ENCODE measurements around the gene HMGN4.

The HMGN4 gene

DNA sequence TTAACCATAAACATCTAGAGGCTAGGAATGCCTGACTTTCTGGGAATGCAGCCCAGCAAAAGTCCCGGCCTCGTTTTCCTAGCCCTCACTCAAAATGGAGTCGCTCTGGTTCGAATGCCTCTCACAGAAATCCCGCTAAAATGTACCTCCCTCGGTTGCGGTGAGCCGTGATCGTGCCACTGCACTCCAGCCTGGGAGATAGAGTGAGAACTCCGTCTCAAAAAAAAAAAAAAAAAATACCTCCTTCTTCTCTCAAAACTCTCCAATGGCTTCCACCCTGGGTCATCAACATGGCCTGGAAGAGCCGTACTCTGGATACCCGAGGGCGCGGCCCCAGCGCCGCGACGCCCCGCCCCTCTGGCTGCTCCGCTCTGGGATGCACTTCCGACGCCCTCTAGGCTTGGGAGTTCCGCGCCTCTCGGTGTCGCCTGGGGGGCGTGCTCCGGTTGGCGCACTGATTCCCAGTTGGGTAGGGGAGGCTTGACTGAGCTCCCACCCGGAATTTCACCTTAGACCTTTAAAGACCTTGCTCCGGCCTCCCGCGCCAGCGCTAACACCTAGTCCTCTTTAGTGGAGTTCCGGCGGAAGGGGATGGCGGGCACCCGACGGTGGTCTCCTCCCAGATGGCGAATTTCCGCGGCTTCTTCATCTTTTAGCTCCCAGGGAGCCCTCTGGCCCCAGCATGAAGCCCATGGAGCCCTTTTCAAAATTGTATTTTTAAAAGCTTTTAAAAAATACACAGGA, 12.3 kb downstream of the HMGN4 start:
- peak; percentile 24 to 59 for DNase-seq (ENCODE audit: low read depth in 1 of 2, low spot score in 1 of 2)

DNA sequence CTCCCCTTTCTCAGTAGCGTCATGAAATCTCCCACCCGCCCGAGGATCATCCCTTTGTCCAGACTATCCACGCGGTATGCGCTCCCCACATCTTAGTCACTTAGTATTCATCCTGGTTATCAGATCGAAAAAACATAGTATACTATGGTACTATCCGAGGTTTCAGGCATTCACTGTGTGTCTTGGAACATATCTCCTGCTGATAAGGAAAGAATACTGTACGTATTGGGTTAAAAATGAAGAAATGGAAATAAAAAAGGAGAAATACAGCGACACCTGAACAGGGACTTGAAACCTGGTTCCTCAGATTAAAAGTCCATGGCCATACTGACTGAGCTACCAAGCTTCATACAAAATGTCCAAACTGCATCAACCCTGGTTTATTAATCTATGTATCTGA, 14.0 kb downstream of the HMGN4 start:
- DNase-seq (ENCODE audit: low read depth in 1 of 2, low spot score in 1 of 2): no peak

DNA sequence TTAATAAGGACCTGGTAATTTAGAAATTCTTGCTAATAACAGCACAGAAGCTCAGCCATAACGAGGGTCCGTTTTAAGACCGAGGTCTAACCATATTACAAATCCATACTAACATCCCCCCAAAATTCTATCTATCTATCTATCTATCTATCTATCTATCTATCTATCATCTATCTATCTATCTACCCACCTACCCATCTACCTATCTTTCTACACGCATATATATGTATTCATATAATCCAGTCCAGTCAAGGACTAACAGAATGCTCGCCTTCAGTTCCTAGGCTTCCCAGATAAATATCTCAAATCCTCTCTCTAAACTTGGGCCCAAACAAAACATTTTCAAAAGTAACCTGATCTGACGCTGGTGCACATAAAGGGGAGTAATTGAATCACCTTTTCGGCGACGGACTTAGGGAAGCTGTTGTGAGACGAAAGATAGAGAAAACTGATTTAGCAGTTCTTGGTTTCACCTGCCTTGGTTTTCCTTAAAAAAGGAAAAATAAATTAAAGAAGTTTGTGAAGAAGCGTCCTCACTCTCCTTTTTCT, 14.5 kb downstream of the HMGN4 start:
- no peak for DNase-seq (ENCODE audit: low read depth in 1 of 2, low spot score in 1 of 2)

DNA sequence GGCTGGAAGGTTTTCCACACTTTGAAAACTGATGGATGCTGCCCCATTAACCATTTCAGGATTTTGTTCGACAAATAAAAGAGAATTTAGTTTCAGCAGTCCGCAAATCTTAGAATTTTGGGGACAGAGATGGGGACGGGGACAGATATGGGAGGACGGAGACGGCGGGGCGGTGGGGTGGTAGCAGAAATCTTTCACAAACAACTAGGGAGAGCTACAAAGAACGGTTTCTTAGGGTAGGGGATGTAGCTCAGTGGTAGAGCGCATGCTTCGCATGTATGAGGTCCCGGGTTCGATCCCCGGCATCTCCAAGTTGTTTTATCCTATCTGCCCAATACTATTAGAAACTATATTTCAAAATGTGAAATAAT, 15.1 kb downstream of the HMGN4 start:
- DNase-seq (ENCODE audit: low read depth in 1 of 2, low spot score in 1 of 2): peak; percentile 80 to 81

DNA sequence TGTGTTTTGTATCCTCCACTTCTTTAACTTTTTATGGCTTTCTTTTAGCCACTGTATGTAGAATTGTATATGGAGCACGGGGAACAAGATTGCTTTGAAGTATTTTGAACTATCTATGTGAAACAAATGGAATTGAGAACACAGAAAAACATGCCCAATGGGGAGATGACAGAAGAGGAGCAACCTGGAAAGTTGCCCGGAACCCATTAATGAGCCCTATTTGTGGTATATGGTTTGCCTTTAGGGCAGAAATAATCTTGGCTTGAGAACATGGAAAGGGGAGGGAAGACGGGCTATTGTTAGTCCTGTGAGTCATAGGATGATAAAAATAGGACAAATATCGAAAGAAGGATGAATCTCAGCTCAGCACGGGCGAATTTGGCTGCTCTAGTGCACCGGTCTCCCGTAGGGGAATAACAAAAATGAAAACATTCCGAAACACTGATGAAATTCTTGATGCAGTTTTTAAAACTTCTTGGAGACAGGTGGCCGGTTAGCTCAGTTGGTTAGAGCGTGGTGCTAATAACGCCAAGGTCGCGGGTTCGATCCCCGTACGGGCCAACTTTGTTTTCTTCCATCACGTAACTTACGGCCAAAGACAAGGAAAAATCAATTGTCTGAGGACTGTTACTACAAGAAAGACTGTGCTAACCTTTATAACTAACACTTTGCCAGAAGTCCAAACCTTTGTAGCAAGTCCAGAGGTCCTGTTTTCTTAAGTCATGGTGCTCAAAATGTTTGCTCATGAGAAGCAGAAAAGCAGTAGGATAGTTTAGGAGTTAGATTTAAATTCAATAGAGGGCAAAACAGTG, 15.7 kb downstream of the HMGN4 start:
- DNase-seq (ENCODE audit: low read depth in 1 of 2, low spot score in 1 of 2): peak; percentile 79 to 86

DNA sequence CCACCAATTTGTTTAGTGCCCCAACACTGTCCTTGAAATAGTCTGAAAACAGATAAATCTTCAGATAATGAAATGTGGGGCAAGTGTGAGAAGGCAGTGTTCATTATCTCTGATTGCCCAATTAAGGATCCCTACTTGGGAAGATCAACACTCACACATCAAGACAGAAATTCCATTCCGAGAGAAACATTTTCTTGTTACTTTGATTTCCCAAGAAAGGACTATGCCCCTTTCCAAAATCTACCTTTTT, 16.2 kb downstream of the HMGN4 start:
- no peak for DNase-seq (ENCODE audit: low read depth in 1 of 2, low spot score in 1 of 2)

DNA sequence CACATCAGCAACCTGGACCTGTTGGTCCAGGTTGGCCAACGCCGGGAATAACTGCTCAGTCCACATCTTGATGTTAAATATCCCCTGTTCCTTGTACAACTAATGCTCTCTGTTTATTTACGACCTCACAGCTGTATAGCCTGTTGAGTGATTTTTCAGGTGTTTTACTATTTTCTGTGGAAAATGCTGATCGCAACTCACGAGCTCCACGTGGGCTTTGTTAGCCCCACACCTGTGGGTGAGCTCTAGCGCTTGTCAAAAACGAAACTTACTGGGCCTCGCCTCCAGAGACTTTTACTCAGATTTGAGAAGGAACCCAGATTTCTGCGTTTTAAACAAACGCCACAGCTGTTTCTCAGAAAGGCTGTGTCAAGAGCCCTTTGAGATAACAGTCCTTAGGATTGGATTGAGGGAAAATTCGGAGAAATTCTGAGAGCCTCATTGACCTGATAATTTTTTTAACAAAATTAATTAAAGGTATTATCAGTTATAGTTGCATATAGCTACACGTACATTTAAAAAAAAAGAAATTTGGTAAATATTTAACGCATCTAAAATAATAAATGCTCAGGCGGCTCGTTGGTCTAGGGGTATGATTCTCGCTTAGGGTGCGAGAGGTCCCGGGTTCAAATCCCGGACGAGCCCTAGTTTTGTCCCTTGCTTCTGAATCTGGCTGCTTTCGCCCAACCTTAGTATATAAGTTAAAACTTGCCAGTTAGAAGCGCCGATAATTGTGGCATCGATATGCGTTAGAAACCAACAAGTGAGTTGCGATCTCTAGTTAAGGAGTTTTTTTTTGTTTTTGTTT, 16.7 kb downstream of the HMGN4 start:
- peak; percentile 50 to 58 for DNase-seq (ENCODE audit: low read depth in 1 of 2, low spot score in 1 of 2)

DNA sequence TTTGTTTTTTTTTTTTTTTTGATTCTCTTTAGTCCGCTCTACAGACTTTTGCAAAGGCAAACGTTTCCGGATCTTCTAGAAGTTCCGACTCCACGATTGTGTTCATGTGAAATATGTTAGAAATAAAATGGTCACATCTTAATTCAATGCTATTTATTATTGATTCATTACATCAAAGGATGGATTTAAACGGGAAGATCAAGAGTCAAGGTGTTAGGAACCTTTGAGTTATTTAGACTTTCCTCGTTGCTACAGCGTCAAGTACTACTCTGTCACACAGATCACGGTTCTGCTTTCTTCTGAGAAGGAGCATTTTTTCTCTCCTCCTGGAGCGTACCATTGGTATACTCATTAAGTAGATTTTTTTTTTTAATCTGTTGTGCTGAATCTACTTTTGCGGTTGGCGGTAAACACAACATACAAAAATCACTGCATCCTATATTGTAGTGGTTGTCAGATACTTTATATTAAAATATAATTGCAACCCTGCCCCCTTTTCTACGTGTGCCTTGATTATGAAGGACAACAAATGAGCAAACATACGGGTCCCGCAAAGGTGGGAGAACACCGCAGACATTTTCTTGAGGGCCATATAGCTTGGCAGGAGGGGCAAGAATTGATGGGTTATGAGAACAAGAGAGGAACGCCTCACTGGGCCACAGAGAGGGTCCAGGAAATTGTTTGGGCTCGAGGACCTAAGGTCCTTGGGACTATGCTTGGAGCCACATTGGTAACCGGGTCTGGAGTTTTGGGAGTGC, 17.5 kb downstream of the HMGN4 start:
- DNase-seq (ENCODE audit: low read depth in 1 of 2, low spot score in 1 of 2): no peak

DNA sequence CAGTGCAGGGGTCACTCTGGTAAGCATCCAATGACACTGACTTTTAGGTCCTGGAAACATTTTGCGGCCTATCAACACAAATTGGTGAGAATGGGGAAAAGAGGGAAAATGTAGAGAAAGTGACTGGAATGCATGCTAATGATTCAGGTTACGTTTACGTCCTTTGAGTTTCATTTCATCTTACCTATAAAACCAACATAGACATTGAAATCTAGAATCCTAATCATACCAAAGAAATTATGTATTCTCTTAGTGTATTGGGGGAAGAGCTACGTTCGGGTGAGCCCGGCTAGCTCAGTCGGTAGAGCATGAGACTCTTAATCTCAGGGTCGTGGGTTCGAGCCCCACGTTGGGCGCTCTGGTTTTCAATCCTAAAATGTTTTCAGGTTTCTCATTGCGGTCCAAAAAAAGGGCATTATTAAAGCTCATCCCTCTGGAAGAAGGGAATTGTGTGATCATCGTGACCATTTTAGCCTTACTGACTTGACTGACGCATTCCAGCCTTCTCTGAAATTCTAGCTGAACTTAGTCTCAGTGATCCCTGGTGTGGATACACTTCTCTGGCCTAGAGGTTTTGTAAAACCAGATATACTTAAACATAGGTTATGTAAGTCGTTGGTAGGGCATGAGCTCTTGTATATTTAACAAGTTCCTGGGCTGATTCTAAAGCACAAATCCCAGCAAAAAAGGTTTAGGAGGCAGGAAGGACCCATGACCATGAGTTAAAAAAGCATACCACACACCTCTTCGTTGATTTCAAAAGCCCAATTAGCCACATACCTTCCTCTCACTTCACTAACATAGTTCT, 18.3 kb downstream of the HMGN4 start:
- DNase-seq (ENCODE audit: low read depth in 1 of 2, low spot score in 1 of 2): no peak

DNA sequence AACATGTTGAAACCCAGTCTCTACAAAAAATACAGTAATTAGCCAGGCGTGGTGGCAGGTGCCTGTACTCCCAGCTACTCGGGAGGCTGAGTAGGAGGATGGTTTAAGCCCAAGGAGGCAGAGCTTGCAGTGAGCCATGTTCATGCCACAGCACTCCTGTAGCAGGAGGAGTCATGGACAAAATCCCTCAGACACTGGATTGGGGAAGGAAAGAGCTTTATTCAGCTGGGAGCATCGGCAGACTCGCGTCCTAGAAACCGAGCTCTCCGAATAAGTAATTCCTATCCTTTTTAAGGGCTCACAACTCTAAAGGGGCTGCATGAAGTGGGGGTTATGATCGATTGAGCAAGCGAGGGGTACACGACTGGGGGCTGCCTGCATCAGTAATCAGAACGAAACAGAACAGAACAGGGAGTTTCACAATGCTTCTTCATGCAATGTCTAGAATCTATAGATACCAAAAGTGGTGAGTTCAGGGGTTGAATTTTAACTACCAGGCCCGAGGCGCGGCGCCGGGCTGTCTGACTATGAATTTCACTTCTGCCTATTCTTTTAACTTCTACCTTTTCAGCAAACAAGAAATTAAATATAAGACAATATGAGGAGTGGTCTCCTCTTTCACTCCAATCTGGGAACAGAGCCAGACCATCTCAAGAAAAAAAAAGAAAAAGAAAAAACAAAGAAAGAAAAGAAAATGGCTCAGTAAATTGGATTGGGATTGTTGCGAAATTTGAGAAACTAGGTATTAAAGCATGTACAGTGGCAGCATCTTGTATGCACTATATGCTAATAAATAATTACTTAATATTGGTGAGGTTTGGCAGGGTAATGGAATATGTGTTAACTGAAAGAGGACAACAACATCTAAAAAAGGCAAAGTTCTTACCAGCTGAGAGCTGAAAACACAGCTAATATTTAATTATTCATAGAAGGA, 23.6 kb downstream of the HMGN4 start:
- DNase-seq (ENCODE audit: low read depth in 1 of 2, low spot score in 1 of 2): no peak

DNA sequence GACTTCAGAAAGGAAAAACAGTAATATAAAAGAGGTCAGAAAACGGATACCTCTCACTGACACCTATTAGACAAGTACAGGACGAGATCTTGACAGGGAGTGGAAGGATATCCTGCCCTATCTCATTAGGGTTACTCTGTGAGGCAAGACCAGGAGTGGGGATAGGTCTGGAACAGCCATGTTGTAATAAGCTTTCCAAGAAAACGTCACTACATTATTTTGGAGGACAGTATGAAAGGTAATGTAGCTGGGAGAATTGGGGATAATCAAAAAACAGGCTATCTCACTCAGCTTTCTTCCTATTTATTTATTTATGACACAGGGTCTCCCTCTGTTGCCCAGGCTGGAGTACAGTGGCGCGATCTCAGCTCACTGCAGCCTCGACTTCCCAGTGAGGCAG, 25.3 kb downstream of the HMGN4 start:
- no peak for DNase-seq (ENCODE audit: low read depth in 1 of 2, low spot score in 1 of 2)

DNA sequence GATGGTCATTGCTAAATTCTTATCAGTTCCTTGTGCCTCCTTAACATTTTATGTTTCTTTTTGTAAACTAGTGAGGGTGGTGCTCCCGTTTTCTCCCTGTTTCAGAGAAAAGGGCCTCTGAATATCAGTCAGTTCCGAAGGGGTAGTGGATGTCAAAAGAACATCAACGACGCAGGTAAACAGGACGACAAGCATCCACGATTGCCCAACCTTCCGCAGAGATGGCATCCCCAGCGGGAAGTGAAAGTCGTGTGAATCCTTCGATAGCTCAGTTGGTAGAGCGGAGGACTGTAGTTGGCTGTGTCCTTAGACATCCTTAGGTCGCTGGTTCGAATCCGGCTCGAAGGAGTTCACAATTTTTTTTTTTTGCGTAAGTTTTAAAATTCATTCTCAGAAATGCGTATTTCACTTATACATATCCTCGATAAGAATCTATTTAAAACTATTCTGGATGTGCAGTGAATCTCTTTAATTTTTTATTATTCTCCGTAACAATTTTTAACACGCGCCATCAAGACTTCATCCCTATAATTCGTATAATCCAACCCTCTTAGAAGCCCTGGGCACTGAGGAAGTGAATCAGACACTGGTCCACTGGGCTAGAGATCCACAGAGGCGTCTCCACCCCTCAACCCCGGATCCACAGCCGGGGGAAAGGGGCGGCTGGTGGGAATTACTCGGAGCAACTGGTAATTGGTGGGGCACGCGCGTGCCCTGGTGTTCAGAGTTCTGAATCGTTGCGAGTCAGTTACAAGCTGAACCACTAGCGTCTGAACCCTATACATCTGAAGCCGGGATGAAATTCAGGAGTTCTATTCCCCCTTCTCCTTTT, 30.7 kb downstream of the HMGN4 start:
- peak; percentile 100 for DNase-seq (ENCODE audit: low read depth in 1 of 2, low spot score in 1 of 2)

DNA sequence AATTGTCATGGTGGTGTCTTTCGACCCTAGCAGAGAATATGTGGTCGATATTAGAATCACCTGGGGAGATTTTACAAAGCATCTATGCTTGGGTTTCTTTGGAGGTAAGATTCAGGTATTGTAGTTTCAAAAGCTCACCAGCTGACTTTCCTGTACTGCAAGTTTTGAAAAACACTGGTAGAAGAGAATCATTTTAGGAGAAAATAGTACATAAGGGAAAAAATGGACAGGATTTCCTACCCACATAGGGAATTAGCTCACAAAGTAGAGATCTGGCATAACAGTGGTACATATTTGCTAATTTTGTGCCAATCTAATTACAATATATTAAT, 31.2 kb downstream of the HMGN4 start:
- no peak for DNase-seq (ENCODE audit: low read depth in 1 of 2, low spot score in 1 of 2)

DNA sequence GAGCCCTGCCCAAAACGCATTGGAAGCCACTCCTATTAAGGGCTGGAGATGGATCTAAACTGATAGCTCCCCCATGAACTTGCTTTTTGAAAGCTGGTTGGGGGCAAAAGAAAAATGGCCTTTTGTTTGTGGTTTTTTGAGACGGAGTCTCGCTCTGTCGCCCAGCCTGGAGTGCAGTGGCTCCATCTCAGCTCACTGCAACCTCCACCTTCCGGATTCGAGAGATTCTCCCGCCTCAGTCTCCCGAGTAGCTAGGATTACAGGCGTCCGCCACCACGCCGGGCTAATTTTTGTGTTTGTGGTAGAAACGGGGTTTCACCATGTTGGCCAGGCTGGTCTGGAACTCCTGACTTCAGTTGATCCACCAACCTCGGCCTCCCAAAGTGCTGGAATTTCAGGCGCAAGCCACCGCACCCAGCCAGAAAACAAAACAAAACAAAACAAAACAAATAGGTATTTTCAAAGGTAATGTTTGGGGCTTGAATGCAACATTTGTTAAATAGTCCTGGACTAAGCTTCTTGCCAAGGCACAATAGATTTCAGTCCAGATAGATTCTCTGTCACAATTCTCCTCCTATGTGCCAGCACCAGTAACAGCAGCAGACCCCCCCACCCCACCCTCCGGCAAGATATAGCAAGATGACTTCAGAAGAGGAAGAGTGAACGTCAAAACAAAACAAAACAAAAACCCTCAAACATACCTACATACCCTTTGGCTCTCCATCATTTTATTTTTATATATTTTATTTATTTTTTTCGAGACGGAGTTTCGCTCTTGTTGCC, 32.1 kb downstream of the HMGN4 start:
- no peak for DNase-seq (ENCODE audit: low read depth in 1 of 2, low spot score in 1 of 2)

DNA sequence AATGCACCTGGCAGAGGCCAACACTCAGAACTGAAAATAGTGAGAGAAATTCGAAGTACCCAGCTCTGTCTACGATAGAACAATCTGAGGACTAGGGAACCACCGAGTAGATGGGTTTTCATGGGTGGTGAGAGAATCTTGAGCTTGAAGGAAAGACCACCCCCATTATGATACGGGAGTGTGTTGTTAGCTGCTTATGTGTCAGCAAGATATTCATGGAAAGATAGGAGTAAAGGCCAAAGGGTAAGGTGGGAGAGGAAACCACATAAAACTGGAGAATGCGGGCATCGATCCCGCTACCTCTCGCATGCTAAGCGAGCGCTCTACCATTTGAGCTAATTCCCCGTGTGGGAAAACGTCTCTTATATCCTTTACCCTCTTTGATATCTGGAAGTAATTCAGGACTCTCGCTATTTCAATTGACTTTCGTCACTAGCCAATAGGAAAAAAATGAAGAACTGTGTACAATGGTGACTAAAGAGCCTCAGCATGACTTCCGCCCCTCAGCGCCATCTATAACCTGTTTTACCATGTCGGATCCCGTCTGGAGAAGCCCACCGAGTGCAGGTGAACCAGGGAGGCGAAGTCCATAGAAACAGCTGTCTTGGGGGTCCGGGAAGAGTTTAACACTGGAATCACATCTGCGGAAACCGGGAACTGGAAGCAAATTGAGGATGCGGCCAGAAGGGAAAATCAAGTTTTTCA, 33.6 kb downstream of the HMGN4 start:
- DNase-seq (ENCODE audit: low read depth in 1 of 2, low spot score in 1 of 2): peak in 1 of 2 donors; percentile 58

DNA sequence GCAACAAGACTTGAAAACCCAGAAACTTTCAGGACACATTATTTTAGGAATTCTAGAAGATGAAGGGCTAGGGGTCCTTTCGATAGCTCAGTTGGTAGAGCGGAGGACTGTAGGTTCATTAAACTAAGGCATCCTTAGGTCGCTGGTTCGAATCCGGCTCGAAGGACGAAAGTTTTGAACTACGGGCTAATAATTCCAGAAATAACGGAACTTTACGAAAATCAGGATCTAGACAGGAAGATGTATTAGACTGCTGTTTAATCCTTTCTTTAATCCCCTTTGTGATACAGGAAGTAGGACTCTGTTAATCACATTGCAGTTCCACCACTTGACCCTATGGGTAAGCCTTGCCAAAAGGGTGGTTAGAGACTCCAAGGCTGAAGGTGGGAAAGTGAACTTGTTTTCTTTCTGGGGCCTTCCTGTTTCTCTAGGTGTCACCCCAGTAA, 37.4 kb downstream of the HMGN4 start:
- DNase-seq (ENCODE audit: low read depth in 1 of 2, low spot score in 1 of 2): no peak

DNA sequence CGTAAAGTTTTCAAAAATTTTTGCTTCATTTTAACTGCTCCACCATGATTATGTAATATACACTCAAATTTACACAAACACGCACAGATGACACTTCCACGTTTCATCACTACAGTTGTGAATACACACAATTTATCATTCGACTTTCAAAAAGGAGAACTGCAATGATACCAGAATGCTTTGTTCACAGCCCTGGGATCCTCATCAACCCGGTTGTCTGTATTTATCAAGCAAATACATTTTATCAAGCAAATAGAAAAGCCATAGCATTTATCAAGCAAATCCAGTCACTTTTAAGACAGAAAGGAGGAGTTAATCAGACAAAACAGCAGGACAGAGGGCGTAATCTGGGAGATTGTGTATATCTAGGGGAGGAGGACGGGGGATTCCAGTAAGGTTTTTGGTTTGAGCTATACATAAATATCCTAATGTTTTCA, 38.3 kb downstream of the HMGN4 start:
- no peak for DNase-seq (ENCODE audit: low read depth in 1 of 2, low spot score in 1 of 2)
